Tibial artery (tissue), 4 donors: Measurements from ENCODE around the gene CEBPZOS.
A peak's percentile ranks its signal among the peaks of the same experiment; 100 is the strongest.
"Not testable (repeated sequence)": the region's sequence is repeated elsewhere in the genome, so short reads cannot be mapped to it uniquely, and the experiment has no call there.

Experiments used
- DNase-seq, 2 donors: peaks; one replicate each; pipeline ENCODE4 v3.0.0-alpha.2; 2019
- H3K27ac ChIP-seq, 2 donors: fragments of 200-600 bp; sonication (generic) in 1 of 2; 1 replicate in 1 of 2; 2 replicates in 1 of 2; pipeline ENCODE4 v1.5.1; 2018 to 2019; ENCODE audit warnings: mild to moderate bottlenecking in 1 of 2
- H3K27me3 ChIP-seq, 2 donors: fragments of 200-600 bp; sonication (generic) in 1 of 2; one replicate each; pipeline versions ENCODE4 v1.5.1 to v1.6.0; 2016 to 2019
- H3K36me3 ChIP-seq, 3 donors: fragments of 200-600 bp; sonication (generic) in 2 of 3; one replicate each; pipeline ENCODE4 v1.5.1; 2016 to 2019; ENCODE audit warnings: mild to moderate bottlenecking in 2 of 3
- H3K4me1 ChIP-seq, 4 donors: fragments of 200-600 bp; sonication (generic) in 2 of 4; 1 replicate in 3 of 4; 2 replicates in 1 of 4; pipeline ENCODE4 v1.5.1; 2016 to 2019
- H3K4me3 ChIP-seq, 2 donors: fragments of 200-600 bp; sonication (generic) in 1 of 2; 1 replicate in 1 of 2; 2 replicates in 1 of 2; pipeline ENCODE4 v1.5.1; 2018 to 2019; ENCODE audit warnings: mild to moderate bottlenecking in 2 of 2
- H3K9me3 ChIP-seq, 3 donors: fragments of 200-600 bp; sonication (generic) in 1 of 3; one replicate each; pipeline ENCODE4 v1.5.1; 2016 to 2019
- intact Hi-C: fragments of 100-400 bp; cut with DNase I; formaldehyde crosslinking; loops from one replicate; pipeline ENCODE4 v1.15.0; 2023; ENCODE audit warnings: low total_unique reads
- TF ChIP-seq, protein P1 (sequence below), 2 experiments: fragments of 200-600 bp in 1 of 2; fragments of 450-650 bp in 1 of 2; IDR thresholded peaks; one replicate each; pipeline ENCODE4 v1.5.1; 2017 to 2019; ENCODE audit warnings: antibody characterized with exemption in 2 of 2, mild to moderate bottlenecking in 1 of 2, moderate library complexity in 1 of 2

CEBPZOS gene

DNA sequence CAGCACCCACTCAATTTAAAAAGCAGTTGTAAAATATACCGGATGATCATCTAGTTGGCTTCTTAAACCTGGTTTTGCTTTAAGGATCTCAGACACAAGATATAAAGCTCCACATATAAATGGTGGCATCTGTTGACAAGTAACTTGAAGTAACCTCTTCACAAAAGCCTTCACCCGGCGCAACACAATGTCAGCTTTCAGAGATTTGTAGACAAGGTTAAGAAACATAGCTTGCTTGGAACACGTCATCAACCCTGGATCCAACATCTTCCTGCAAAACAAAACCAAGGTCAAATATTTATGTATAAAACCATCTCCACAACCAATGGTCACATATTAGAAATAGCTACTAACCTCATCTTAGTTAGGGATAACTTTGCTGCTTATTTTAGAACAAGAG is 26.8 kb downstream of the CEBPZOS start:
- intact Hi-C loops, result no loop called here
- Histone ChIP-seq H3K4me1 (peaks cover 0 to 19% (median 0%) of the 10 kb centered on the region in 4 donors), H3K9me3 (no peaks in the 10 kb centered on the region), H3K4me3 (no peak overlapping the region), H3K27me3 (no peaks in the 10 kb centered on the region), H3K36me3 (peaks cover 46 to 74% (median 58%) of the 10 kb centered on the region in 3 donors), H3K27ac (no peak overlapping the region)
- TF ChIP-seq, protein P1, sequence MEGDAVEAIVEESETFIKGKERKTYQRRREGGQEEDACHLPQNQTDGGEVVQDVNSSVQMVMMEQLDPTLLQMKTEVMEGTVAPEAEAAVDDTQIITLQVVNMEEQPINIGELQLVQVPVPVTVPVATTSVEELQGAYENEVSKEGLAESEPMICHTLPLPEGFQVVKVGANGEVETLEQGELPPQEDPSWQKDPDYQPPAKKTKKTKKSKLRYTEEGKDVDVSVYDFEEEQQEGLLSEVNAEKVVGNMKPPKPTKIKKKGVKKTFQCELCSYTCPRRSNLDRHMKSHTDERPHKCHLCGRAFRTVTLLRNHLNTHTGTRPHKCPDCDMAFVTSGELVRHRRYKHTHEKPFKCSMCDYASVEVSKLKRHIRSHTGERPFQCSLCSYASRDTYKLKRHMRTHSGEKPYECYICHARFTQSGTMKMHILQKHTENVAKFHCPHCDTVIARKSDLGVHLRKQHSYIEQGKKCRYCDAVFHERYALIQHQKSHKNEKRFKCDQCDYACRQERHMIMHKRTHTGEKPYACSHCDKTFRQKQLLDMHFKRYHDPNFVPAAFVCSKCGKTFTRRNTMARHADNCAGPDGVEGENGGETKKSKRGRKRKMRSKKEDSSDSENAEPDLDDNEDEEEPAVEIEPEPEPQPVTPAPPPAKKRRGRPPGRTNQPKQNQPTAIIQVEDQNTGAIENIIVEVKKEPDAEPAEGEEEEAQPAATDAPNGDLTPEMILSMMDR (IDR thresholded peaks at IDR 0.05), result no peak
- DNase-seq, result no peak

DNA sequence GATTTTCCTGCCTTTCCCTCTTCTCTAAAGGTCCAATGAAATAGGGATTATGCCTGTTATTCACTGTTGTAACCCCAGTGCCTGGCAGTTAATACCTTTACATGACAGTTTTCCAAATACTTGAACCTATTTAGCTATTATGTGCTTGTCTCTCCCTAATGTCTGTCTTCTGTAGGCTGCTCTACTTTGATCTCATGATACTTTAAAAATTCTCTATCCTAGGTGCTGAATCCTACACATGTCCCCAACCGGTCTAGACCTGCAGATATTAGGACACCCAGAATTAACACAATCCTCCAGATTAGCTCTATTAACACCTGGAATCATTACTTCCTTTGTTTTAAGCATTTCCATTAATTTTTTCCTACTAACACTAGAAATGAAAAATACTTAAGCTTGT is 27.8 kb downstream of the CEBPZOS start:
- TF ChIP-seq, protein P1 (IDR thresholded peaks at IDR 0.05), result no peak
- H3K36me3 ChIP-seq, result peaks cover 46 to 70% (median 53%) of the 10 kb centered on the region in 3 donors
- H3K9me3 ChIP-seq, result no peaks in the 10 kb centered on the region
- no peak overlapping the region for H3K27ac ChIP-seq
- H3K4me1 ChIP-seq, result peaks cover 0 to 22% (median 0%) of the 10 kb centered on the region in 4 donors
- intact Hi-C loops, result no loop called here
- no peak for DNase-seq
- no peaks in the 10 kb centered on the region for H3K27me3 ChIP-seq
- no peak overlapping the region for H3K4me3 ChIP-seq

DNA sequence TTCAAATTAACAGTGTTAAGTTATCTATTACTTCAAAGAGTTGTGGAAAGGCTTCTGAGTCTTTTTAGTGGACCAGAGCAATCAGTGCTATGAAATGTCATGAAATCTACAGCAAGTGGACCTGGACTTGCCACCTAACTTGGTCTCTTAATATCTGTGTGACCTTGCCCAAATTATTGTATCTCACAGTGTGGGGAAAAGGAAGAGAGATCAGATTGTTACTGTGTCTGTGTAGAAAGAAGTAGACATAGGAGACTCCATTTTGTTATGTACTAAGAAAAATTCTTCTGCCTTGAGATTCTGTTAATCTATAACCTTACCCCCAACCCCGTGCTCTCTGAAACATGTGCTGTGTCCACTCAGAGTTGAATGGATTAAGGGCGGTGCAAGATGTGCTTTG is 28.8 kb downstream of the CEBPZOS start:
- Histone ChIP-seq H3K36me3 (peaks cover 37 to 59% (median 43%) of the 10 kb centered on the region in 3 donors), H3K4me1 (peaks cover 0 to 33% (median 9%) of the 10 kb centered on the region in 4 donors)
- H3K27me3 ChIP-seq, intact Hi-C loops, H3K9me3 ChIP-seq, H3K4me3 ChIP-seq, DNase-seq, H3K27ac ChIP-seq: not testable (repeated sequence)

DNA sequence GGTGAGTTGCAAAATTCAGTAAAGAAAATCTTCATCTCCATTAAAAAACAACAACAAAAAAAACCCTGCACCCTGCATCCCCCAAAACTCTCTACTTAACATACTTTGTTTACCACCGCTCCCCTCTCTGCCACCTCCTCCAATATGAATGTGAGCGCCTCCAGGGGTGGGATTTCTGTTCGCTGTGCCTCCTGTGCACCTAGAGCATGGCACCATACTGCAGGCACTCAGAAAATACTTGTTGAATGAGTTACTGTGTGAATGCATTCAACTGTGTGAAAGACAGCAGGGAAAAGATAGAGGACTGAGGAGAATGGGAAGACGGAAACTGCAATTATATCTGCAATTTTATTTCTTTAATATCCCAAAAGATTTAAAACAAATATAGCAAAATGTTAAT is 30.6 kb downstream of the CEBPZOS start:
- Histone ChIP-seq H3K27me3 (no peaks in the 10 kb centered on the region), H3K4me3 (no peak overlapping the region), H3K36me3 (peaks cover 22 to 42% (median 29%) of the 10 kb centered on the region in 3 donors), H3K4me1 (peaks cover 0 to 40% (median 14%) of the 10 kb centered on the region in 4 donors), H3K27ac (no peak overlapping the region), H3K9me3 (no peaks in the 10 kb centered on the region)
- TF ChIP-seq, protein P1 (IDR thresholded peaks at IDR 0.05), result no peak
- no peak for DNase-seq
- intact Hi-C loops, result no loop called here

DNA sequence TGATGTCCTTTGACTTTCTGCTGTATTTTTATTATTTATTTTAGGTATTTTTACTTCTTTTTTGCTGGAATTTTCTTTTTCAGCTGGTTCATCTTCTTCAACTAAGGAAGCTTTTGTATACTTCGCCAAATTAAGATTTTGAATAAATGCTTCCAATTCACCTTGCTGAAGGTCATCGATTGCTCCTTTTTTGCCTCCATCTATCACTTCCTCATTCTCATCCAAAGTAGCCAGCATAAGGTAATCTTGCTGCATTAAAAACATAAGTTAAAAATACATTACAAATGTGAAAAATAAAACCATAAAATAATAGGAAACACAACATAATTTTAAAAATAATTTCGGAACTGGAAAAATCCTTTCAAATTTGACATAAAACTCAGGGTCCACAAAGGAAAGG is 32.5 kb downstream of the CEBPZOS start:
- peaks cover 0 to 52% (median 25%) of the 10 kb centered on the region in 4 donors for H3K4me1 ChIP-seq
- TF ChIP-seq, protein P1 (IDR thresholded peaks at IDR 0.05), result no peak
- H3K4me3 ChIP-seq, result no peak overlapping the region
- no peak for DNase-seq
- H3K27me3 ChIP-seq, result no peaks in the 10 kb centered on the region
- no peaks in the 10 kb centered on the region for H3K9me3 ChIP-seq
- intact Hi-C loops, result no loop called here
- peaks cover 14 to 23% (median 17%) of the 10 kb centered on the region in 3 donors for H3K36me3 ChIP-seq
- no peak overlapping the region for H3K27ac ChIP-seq

DNA sequence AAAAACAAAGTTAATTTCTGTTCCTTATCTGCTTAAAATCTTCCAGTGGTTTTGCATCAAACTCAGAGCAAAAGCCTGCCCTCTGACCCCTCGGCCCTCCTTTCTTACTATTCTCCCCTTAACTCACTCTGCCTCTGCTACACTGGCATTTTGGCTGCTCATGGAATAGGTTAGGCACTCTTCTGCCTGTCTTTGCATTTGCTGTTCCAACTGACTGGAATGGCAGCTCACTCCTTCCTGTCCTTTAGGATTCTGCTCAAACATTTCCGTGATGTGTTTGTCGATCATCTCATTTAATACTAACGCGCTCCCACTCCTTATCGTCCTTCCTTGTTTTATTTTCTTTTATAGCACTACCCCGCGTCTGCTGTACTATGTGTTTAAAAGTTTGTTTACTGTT is 34.3 kb downstream of the CEBPZOS start:
- H3K27ac ChIP-seq, result peak overlapping the region; percentile 85 to 97
- no peaks in the 10 kb centered on the region for H3K9me3 ChIP-seq
- H3K4me3 ChIP-seq, result peak overlapping the region; percentile 79 to 98
- intact Hi-C loops, result loop anchor here (10.0 kb wide), 1 partner anchor 94 kb away; the partner anchor contains the start of gene PRKD3
- H3K36me3 ChIP-seq, result peaks cover 14 to 20% (median 17%) of the 10 kb centered on the region in 3 donors
- H3K4me1 ChIP-seq, result peaks cover 0 to 52% (median 25%) of the 10 kb centered on the region in 4 donors
- TF ChIP-seq, protein P1 (IDR thresholded peaks at IDR 0.05), result no peak
- no peak for DNase-seq
- no peaks in the 10 kb centered on the region for H3K27me3 ChIP-seq
